Nephron (organoid): ENCODE measurements around the gene RAPGEF1.

ENCODE experiments used
- H3K27ac Mint-ChIP-seq, 3 experiments: 2 replicates each; pipeline ENCODE4 v1.8.0; 2020; ENCODE audit warnings: mixed read lengths in 3 of 3, mild to moderate bottlenecking in 2 of 3, moderate library complexity in 1 of 3
- H3K27me3 Mint-ChIP-seq: 2 replicates; pipeline ENCODE4 v1.8.0; 2021; ENCODE audit warnings: low read depth, mild to moderate bottlenecking, moderate library complexity, mixed read lengths
- H3K36me3 Mint-ChIP-seq: 2 replicates; pipeline ENCODE4 v1.8.0; 2020; ENCODE audit warnings: low read depth, mixed read lengths
- H3K4me1 Mint-ChIP-seq: 2 replicates; pipeline ENCODE4 v1.8.0; 2020; ENCODE audit warnings: mixed read lengths
- H3K4me3 Mint-ChIP-seq, 3 experiments: 2 replicates each; pipeline ENCODE4 v1.8.0; 2020; ENCODE audit warnings: mild to moderate bottlenecking in 3 of 3, mixed read lengths in 3 of 3, moderate library complexity in 2 of 3
- H3K9me3 Mint-ChIP-seq: 2 replicates; pipeline ENCODE4 v1.8.0; 2020; ENCODE audit warnings: mixed read lengths
- TF ChIP-seq, protein P1 (sequence below), 3 experiments: fragments of 200-600 bp; sonication (generic); IDR thresholded peaks; one replicate each; pipeline ENCODE4 v1.5.0; 2021; ENCODE audit warnings: antibody characterized with exemption in 3 of 3; ENCODE audit not compliant: unreplicated experiment in 3 of 3

Gene RAPGEF1

DNA sequence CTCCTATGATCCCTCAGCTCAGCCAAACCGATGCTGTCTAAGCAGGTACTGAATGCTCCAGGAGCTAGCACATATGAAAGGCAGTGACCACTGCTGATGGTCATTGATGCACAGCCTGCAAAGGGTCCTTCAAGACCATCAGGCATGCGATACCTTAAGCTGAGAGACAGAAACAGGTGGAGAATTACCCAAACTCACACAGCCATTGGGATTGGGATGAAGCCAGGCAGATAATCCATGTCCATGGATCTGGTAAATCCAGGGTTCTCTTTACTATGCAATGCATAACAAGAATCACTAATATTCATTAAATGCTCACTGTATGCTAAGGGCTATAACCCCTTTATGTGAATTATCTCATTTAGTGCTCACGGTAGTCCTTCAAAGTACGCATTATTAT lies 36.2 kb downstream of the RAPGEF1 start:
- H3K27me3 Mint-ChIP-seq: no peaks in the 10 kb centered on the region
- H3K4me3 Mint-ChIP-seq: no peak overlapping the region
- H3K36me3 Mint-ChIP-seq: no peaks in the 10 kb centered on the region
- H3K4me1 Mint-ChIP-seq: peaks cover 60% of the 10 kb centered on the region
- TF ChIP-seq, protein P1, sequence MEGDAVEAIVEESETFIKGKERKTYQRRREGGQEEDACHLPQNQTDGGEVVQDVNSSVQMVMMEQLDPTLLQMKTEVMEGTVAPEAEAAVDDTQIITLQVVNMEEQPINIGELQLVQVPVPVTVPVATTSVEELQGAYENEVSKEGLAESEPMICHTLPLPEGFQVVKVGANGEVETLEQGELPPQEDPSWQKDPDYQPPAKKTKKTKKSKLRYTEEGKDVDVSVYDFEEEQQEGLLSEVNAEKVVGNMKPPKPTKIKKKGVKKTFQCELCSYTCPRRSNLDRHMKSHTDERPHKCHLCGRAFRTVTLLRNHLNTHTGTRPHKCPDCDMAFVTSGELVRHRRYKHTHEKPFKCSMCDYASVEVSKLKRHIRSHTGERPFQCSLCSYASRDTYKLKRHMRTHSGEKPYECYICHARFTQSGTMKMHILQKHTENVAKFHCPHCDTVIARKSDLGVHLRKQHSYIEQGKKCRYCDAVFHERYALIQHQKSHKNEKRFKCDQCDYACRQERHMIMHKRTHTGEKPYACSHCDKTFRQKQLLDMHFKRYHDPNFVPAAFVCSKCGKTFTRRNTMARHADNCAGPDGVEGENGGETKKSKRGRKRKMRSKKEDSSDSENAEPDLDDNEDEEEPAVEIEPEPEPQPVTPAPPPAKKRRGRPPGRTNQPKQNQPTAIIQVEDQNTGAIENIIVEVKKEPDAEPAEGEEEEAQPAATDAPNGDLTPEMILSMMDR (IDR thresholded peaks at IDR 0.05; ENCODE audit: unreplicated experiment in 3 of 3): no peak
- no peaks in the 10 kb centered on the region for H3K9me3 Mint-ChIP-seq
- no peak overlapping the region for H3K27ac Mint-ChIP-seq

DNA sequence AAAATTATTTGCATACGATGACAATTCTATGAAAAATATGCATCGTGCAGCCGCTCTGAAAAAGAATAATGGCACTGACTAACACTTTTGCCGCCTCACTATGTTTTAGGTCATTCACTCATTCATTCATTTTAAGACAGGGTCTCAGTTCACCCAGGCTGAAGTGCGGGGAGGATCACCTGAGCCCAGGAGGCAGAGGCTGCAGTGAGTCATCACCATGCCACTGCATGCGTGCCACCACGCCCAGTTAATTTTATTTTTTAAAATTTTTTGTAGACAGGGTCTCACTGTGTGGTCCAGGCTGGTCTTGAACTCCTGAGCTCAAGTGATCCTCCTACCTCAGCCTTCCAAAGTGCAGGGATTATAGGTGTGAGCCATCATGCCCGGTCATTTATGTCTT lies 37.0 kb downstream of the RAPGEF1 start:
- TF ChIP-seq, protein P1 (IDR thresholded peaks at IDR 0.05; ENCODE audit: unreplicated experiment in 3 of 3): no peak
- no peak overlapping the region for H3K4me3 Mint-ChIP-seq
- no peaks in the 10 kb centered on the region for H3K36me3 Mint-ChIP-seq
- no peaks in the 10 kb centered on the region for H3K9me3 Mint-ChIP-seq
- H3K27ac Mint-ChIP-seq: no peak overlapping the region
- H3K4me1 Mint-ChIP-seq: peaks cover 63% of the 10 kb centered on the region
- H3K27me3 Mint-ChIP-seq: no peaks in the 10 kb centered on the region

DNA sequence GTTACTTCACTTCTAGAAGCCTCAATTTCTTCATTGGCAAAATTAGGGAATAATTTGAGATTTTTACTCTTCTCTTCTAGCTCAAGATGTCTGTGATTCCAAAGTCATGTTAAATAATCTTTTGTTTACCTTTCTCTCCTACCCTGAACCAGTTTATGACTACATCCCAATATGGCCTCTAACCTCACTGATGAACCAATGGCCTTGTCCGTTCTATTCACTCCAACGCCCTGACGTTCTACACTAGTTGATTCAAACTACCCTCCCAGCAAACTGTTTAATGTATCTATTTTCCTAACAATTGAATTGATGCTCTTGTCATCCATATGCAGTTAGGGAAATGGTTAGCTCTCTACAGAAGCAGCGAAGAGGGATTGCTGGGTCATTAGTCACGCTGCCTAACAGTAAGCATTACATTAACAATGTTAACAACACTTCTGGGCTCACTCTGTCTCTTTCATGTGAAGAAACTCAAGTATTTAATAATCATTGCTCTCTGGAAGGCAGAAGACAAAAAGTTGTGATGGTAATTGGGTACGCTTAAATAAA lies 38.0 kb downstream of the RAPGEF1 start:
- Mint-ChIP-seq H3K27ac (peak overlapping the region in 1 of 3 experiments; percentile 29), H3K9me3 (no peaks in the 10 kb centered on the region), H3K36me3 (no peaks in the 10 kb centered on the region)

DNA sequence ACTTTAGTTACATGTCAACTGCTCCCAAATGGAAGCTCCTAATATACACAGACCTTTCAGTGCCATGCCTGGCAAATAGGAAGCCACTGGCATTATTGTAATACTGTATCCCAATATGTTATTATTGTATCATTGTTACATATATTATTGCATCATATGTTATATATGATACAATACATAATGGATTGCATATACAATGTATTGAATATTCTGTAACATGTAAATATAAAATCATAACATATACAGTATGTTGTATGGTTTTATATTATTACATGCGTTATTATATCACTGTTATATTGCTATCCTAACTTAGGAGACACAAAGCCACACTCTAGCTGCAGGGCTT lies 38.5 kb downstream of the RAPGEF1 start:
- Mint-ChIP-seq H3K27me3 (no peaks in the 10 kb centered on the region), H3K27ac (no peak overlapping the region), H3K9me3 (no peaks in the 10 kb centered on the region), H3K4me1 (peaks cover 65% of the 10 kb centered on the region), H3K36me3 (no peaks in the 10 kb centered on the region), H3K4me3 (no peak overlapping the region)
- TF ChIP-seq, protein P1 (IDR thresholded peaks at IDR 0.05; ENCODE audit: unreplicated experiment in 3 of 3): no peak

More for the DNA sequence above, 38.0 kb downstream of the RAPGEF1 start:
- H3K4me1 Mint-ChIP-seq: peaks cover 65% of the 10 kb centered on the region
- no peaks in the 10 kb centered on the region for H3K27me3 Mint-ChIP-seq
- H3K4me3 Mint-ChIP-seq: no peak overlapping the region
- TF ChIP-seq, protein P1 (IDR thresholded peaks at IDR 0.05; ENCODE audit: unreplicated experiment in 3 of 3): no peak

DNA sequence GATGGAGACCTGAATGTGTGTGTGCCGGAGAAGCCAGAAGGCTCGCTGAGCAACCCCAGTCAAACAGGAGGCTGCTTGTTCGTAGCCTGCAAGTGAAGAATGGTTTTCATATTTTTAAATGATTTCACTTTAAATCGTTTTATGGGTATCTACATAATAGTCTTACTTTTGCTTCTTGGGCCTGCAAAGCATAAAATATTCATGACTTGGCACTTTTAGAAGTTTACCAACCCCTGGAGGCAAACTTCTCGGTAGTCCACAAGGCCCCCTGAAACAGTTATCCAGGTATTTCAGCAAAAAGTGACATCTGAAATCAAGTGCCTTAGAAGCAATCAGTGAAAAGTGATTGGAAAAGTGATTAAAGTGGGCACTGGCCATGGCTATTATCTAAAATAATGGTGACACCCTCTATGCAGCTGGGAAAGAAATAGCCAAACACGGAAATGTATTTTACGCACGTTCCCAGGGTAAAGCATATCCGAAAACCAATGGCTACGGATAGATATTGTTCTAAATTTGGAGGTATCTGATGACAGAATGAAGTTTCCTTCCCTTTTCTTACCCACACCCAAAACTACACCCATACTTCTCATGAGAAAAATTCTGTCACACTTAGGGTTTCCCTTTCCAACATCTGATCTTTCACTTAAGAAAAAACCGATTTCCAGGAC lies 39.0 kb downstream of the RAPGEF1 start:
- H3K9me3 Mint-ChIP-seq: no peaks in the 10 kb centered on the region
- no peaks in the 10 kb centered on the region for H3K27me3 Mint-ChIP-seq
- no peaks in the 10 kb centered on the region for H3K36me3 Mint-ChIP-seq
- TF ChIP-seq, protein P1 (IDR thresholded peaks at IDR 0.05; ENCODE audit: unreplicated experiment in 3 of 3): no peak
- H3K4me3 Mint-ChIP-seq: no peak overlapping the region
- peaks cover 70% of the 10 kb centered on the region for H3K4me1 Mint-ChIP-seq
- no peak overlapping the region for H3K27ac Mint-ChIP-seq

DNA sequence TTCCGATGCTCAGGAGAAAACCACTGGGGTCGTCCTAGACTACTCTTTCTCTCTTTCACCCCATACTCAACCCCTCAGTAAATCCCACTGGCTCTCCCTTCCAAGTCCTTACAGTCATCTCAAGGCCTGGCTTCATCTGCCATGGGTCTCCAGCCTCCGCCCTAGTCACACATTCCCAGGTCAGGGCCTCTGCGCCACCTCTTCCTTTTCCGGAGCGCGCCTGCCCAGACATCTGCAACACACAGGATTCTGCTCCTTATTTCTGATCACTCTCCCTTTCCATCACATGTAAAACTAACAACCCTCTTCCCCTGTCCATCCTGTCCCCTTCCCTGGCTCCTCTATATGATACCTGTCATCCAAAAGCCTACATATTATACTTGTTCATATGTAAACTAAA lies 39.8 kb downstream of the RAPGEF1 start:
- Mint-ChIP-seq H3K27ac (peak overlapping the region; percentile 33 to 60 (median 51)), H3K9me3 (no peaks in the 10 kb centered on the region), H3K4me3 (no peak overlapping the region), H3K36me3 (no peaks in the 10 kb centered on the region), H3K27me3 (no peaks in the 10 kb centered on the region), H3K4me1 (peaks cover 78% of the 10 kb centered on the region)
- TF ChIP-seq, protein P1 (IDR thresholded peaks at IDR 0.05; ENCODE audit: unreplicated experiment in 3 of 3): no peak
